Measurements from ENCODE around the gene GAK.

GAK gene

DNA sequence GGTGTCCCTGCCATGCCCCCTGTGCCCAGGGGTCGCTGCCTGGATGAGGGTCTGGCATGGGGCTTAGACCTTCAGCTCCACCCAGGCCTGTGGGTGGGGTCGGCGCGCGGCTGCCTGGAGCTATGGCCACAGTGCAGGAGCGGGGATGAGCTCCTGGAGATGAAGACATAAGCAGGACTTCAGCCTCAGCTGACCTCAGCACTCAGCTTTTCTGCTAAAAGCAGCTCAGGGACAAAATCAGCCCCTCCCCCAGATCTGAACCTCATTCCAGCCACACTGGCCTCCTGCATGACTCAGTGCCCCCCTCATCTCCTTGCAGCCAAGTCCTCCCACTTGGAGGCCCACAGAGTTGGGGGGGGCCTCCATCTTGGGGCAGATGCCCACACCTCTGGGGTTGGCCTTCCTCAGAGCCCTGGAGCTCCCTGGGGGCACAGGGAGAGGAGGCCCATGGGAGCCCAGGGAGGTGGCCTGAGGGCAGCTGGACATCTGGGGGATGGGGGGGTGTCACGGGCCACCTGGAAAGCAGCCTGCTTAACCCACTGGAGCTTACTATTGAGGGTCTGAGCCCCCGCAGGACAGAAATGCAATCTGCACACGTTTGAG is 86.8 kb downstream of the GAK start:
- DNase-seq: no peak

DNA sequence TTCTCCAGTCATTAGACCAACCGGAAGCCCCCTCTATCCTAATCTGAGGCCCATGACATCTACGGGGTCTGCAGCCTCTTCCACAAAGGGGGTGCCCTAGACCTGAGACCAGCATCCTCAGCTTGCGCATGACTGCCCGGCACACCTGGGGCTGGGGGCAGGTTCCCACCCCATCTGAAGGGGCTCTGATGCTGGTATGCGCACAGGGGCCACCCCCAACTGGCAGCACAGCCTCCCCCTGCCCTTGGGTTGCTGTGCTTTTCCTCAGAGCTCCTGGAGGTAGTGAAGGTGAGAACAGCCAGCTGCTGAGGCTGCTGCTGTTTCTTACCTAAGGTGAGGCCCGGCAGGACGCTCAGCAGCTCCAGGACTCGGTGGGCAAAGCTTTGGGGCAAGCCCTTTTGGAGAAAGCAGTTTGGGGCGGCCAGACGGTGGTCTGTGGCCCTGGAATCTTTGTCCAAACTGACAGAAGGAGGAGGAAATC is 87.3 kb downstream of the GAK start:
- no peak for DNase-seq

DNA sequence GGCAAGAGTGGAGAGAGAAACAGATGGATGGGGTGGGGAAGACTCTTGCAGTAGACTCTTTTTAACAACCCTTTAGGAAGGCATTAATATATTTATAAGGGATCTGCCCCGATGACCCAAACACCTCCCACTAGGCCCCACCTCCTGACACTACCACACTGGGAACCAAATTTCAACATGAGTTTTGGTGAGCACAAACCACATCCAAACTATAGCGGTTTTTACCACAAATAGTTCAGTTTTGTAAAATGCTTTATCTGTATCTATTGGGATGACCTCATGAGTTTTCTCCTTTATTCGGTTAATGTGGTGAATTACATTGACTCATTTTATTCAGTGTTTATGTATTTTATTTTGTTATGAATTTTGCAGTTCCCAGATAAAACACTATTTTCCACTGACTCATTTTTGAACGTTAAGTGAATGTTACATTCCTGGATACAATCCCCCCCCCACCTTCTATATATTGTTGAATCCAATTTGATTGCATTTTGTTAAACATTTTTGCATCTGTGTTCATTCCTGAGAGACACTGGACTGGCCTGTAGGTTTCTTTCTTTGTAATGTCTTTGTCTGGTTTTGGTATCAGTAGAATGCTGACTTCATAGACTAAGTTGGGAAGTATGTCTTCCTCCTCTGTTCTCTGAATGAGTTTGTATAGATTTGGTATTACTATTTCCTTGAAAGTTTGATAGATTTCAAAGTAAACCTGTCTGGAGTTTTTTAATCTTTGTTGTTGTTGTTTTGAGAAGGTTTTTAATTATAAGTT is 92.3 kb downstream of the GAK start:
- DNase-seq: no peak

DNA sequence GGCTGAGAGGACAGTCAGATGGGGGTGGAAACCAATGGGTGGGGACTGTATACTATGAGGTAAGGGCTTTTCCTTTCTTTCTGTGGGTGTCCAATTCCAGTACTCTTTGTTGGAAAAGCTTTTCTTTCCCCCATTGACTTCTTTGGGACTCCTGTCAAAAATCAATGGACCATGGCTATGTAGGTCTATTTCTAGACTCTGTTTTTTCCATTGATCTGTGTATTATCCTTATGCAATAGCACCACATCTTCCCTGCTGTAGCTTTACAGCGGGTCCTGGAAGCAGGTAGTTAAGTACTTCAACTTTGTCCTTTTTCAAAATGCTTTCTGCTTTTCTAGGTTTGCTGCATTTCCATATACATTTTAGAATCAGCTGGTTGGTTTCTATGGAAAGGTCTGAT is 94.3 kb downstream of the GAK start:
- no peak for DNase-seq

DNA sequence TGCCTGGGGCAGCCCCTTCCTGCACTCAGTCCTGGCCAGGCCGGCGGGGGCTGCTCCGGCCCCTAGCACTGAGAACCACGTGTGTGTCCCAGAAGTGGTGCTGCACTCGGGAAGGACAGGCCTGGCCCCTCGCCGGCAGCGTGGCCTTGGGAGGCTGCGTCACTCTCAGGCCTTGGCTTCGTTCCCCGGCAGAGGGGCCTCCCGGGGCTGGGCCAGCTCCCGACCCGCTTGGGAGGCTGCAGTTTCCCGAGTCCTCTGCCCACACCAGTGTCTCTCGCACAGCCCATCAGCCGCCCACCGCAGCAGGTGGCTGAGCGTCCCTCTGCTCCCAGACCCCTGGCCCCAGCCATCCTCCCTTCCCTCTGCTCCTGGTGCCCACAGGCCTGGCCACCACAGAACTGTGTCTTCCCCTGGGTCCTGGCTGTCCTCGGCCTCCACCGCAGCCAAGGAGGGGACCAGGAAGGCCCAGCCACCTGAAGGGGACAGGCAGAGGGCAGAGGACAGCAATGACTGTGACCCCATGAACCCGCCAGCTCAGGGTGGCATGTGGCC is 95.3 kb downstream of the GAK start:
- no peak for DNase-seq

DNA sequence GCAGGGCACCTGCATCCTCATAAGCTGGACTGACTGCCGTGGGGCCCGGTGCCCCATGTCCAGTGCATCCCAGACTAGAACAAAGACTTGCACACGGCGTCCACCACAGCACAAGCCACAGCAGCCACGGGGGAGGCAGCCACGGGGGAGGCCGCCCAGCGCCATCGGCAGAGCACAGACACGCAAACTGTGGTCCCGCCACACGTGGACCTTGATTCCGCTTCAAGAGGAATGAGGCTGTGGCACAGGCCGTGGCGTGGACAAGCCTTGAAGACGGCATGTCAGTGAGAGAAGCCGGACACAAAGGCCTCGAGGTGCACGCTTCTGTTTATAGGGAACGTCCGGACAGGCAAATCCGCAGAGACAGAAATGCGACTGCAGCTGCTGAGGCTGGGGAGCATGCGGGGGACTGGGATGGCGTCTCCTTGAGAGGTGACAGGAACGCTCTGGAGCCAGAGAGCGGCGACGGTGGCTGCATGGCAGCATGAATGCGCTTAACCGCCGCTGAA is 96.1 kb downstream of the GAK start:
- no peak for DNase-seq

DNA sequence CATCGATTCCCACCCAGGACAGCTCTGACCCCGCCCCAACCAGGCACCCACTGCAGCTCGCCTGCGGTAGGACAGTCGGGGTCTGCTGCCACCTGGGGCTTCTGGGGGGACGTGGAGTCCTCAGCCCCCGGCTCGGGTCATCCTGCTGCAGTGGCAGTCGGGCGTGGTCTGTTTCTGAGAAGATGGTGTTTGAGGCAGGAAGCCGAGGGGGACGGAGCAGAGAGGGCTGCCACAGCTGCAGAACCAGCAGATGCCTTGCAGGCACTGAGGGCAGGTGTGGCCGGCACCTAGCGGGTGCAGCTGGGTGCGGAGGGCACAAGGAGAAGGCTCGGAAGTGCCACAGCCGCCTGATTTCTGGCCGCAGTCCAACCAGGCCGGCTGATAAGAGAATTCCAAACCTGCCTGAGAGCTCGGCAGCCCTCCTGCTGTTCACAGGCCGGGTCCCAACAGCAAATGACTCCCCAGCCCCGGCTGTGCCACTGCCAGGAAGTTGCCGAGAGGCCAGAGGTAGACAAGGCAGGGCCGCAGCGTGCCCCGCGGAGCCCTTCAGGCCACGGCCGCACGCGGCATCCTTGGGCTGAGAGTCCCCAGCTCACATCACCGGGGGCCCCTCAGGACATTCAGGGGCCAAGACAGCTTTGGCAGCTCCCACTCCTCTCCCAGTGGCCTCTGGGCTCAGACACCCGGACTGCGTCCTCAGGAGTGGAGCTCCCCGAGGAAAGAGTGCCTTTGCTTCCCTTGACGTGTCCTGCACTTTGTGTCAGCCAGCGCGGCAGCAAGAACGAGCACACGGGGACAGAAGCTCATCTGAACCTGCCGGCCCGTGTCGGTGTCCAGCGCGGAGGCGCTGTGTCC is 96.7 kb downstream of the GAK start:
- no peak for DNase-seq

DNA sequence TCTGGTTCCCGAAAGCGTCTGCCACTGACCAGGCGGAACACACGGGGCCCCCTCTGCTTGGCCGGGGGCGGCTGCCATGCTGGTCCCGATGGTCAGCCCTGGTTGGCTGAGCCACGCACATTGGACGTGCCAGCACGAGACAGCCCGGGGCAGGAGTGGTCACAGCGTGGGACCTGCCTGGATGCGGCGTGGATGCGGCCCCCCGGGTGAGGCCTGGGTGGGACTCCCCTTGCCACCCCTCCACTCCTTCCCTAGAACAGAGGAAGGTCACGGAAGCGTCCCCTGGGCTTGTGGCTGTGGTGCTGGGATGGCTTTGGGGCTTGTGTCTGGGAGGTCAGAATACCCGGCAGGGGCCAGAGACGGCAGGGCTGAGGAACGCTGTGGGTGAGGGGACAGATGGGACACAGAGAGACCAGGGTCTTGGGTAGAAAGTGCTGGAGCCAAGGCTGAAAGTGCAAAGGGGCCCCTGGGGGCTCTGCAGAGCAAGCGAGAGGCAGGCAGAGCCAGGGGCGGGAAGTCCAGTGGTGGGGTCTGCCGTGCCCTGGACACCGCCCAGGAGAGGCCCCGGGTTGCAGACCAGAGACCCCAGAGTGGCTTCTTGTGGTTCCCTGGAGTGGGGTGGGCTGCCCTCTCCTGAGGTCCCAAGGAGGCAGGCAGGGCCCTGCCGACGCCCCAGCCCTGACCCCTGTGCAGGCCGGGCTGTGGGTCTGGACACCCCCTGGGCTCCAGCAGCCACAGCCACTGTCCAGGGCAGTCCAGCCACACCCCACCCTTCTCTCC is 97.6 kb downstream of the GAK start:
- DNase-seq: no peak

DNA sequence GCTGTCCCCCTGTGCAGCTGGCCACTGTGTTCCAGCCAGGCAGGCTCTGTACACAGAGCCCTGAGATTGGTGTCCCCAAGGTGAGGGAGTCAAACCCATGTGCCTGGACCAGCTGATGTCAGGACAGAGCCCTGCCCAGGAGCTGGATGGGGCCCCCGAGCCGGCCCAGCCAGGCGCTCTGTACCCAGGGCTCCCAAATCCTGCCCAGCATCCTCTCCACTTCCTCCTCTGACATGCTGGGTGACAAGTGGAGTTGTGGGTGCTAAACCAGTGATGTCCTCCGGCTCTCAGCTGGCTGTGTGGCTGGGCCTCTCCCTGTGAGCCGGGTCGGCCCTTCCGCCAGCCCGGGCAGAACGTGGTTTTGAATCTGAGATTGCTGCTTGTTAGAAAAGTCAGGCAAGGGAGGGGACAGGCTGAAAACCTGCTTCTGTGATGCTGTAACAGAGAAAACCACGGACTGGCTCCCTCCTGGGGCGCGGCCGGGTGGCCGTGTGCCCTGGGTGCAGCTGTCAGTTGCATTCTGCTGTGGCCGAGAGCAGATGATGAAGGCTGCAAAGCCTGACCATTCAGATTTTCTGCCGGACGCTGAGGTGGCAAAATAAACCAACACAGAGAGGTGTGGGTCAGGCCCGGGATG is 98.3 kb downstream of the GAK start:
- DNase-seq: no peak

DNA sequence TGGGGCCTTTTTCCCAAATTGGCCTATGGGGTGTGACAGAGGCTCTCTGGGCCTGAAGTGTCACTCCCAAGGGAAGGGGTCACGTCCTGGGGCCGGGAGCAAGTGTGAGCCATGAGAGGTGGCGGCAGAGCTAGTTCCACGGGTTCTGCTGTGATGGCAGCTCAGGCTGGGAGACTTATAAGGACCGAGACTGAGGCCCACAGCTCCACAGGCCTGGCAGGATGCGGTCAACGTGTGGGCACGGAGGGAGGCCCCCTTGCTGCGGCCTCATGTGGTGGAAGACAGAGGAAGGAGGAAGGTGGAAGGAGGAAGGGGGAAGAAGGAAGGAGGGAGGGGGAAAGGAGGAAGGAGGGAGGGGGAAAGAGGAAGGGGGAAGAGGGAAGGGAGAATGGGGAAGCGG is 99.0 kb downstream of the GAK start:
- no peak for DNase-seq

DNA sequence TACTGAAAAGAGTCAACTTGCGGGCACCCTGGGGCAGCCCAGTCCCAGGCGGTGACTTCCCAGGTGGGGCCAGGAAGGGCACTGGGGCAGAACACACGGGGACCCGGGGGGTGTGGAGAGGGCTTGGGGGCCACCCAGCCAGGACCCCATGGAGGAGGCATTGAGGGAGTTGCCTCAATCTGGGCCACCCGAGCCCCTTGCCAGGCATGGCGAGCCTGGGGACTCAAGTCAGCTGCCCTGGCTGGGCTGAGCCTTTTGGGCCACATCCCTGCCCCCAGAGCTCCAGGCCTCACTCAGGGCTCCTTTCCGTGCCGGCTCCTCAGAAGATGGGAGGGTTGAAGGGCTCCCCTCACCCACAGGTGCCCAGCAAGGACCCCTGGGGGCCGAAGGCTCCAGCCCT is 99.6 kb downstream of the GAK start:
- no peak for DNase-seq

DNA sequence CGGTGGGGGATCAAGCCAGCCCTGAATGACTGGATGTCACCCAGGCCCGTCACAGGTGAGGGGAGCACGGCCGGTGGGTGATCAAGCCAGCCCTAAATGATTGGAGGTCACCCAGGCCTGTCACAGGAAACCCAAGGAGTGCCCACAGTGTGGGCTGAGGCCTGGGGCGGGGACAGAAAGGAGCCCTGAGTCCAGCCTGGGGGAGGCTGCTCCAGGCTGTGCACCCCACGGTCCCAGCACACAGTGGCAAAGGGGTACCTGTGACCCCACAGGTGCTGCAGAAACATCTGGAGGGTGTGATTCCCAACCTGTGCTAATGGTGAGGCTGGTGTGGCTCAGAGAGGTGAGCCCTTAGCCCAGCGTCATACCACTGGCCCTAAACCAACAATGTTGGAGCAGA is 100.0 kb downstream of the GAK start:
- DNase-seq: no peak

DNA sequence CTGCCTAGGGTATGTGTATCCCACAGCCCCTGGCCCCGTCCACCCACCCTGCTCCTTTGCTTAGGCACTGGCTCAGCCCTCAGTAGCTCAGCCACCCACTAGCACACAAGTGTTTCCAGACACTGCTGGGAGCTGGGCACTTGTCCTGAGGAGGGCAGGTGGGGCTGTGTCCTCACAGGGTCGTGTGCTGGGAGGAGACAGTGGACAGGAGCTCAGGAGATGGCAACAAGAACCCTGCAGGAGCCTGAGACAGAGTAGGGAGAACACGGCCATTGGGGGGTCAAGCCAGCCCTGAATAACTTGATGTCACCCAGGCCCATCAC is 100.7 kb downstream of the GAK start:
- DNase-seq: no peak

DNA sequence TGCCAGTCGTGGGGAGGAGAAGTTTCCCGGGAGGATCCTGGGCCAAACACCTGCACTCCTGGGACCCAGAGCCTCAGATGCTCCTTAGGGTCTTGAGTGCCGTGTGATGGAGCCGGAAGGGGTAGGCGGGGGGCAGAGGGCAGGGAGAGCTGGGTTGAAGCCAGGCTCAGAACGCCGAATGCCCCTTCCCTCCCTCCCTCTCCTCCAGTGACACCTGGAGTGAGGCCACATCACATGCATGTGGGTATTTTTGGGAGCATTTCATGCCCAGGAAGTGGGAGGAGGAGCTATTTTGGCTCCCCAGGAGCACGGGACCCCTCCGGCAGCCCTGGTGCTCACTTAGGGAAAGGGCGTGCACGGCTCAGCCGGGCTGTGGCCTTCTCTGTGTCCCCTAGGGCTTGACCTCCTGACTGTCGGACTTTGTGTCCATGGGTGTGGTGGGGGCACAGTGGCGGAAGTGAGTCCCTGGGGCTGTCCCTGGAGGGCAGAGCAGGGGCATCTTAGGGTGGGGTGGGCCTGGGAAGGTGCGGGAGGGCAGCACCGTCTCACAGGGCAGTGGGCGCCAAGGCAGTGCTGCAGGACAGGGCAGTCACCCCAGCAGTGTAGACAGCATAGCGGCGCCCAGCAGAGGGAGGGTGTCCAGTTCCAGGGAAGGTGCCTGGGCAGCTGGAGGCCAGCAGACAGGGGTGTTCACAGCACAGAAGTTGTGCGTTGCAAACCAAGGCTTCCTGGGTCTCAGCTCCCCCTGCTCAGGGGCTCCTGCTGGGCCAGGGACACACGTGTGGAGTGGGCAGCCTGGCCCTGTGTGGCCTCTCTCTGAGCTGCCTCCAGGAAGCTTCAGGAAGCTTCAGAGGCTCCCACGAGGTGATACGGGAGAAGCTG is 101.3 kb downstream of the GAK start:
- DNase-seq: no peak

DNA sequence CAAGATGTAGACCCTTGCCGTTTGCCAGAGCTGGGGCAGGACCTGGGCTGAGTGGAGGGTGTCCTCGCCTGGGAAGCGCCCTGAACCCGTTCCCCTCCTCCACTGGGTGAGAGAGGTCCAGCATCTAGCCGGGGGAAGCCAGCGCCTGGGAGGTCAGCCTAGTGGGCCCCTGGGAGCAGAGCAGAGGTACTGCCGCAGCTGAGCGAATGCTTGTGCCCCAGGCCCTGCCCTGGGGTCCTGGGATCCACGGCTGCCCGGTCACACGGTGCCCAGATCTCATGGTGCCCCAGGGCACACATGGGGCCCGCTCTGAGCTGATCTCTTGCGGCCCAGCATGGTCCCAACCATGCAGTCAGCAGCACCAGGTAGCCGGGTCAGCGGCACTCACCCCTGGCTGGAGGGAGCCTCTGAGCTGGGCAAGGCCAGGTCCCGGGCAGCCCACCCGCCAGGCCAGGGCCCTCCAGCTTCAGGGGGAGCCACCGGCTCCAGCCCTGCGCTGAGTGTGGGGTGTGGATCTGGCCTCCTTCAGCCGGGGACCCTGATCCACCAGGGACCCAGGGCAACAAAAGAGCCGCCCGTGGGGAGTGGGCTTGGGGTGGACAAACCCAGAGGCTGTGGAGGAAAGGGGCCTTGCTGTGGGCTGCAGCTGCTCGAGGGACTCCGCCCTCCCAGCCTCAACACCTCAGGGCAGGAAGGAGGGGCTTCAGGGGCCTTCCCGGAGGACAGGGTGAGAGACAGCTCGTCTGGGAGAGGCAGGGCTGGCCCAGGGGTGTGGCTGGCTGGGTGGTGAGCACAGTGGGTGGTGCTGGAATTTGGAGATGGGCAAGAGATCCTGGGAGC is 102.1 kb downstream of the GAK start:
- DNase-seq: no peak

DNA sequence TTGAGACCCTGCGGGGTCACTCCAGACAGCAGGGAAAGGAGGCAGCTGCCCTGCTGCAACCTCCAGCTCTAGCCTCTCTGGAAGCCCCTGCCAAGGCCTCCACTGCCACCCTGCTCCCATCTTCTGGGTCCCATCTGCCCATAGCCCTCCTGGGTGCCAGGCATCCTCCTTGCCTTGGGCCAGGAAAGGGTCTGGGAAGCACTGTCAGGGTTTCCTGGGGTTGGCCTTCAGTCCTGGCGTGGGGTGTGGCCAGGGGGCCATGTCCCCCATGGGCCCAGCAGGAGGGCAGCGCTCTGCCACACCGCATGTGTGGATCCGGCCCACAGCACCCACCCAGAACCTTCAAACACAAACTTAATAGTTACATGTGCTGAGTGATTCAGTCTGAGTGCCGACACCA is 102.8 kb downstream of the GAK start:
- DNase-seq: no peak

DNA sequence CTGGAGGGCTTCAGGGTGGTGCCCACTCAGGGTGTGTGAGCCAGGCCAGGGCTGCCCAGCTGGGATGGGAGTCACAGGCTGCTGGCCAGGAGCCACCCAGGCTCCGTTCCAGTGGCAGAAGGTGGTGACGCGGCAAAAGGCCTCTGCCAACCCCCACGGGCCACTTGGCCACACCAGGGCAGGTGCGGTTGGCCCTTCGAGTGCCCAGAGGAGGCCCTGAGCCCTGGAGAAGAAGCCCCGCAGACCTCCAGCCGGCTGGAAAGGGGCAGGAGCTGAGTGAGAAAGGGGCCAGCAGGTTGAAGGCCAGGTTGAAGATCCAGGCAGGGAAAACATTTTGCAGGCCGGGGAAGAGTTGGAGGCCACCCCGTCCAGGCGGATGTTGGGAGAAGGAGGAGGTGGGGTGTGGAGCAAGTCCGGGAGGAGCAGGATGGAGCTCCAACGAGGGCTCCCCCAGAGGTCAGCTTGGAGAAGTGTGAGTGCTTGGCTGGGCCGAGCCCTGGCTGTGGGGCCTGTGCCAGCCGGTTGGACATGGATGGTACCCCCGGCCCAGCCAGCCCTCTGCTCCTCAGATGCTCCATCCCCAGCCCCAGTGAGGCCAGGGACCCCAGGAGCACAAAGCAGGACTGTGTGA is 103.4 kb downstream of the GAK start:
- DNase-seq: no peak

DNA sequence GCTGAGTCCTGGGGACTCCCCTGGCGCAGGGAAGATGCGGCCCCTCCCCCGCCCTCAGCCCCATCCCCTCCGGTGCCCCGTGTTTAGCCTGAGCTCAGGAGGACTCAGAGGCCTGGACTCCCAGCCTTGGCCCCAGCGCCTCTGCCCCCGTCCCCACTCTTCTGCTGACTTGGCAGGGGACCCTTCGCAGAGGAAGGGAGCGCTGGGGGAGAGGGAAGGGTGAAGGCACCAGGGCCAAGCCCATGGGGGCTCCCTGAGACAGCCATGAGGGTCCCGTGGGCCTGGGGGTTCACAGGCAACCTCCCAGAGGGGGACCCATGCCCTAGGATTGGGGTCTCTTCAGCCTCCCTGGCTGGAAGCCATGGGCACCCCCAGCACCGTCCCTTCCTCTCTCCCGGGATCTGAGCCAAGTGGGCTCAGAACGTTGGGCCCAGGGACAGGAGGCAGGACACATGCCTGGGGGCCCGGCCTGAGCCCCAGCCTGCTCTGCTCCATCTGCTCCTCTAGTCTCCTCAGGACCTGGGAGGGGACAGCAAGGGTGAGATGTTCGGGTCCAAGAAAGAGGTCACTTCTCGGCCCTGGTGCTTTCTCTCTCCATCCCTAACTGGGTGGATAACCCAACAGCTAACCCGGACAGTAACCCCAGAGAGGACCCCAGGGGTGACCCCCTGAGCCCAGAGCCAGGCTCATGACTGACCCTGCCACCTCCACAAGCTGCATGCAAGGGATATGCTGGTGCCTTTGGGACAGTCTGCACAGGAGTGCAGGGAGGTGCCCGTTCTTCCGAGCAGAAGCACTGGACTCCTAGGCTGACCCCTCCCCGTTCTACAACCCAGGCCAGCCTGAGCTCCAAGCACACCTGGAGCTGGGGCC is 104.7 kb downstream of the GAK start:
- no peak for DNase-seq

All from activated T-cell treated with anti-CD3 and anti-CD28 coated beads for 4 hours (primary cell).